Caki2 (cell line): Measurements from ENCODE around the gene PRR33. TPM values are rescaled to one million over a fixed set of nuclear protein-coding genes. Genes with fewer than 3 reads are reported as not detected.

Experiments
- DNase-seq: peaks from one replicate; pipeline ENCODE4 v3.0.0-alpha.2; 2015; ENCODE audit warnings: low read depth
- in situ Hi-C: cut with HindIII; loops from 2 replicates; pipeline ENCODE4 v1.10.0; 2016; ENCODE audit warnings: low sequenced_read_pairs, low pct_unique_long_range_greater_than_20kb, mixed read lengths
- total RNA-seq: library from RNA; depleted of rRNA; stranded (reverse); fragments of >200 nt; shearing (Covaris generic); gene quantifications from 2 replicates; pipeline ENCODE4 v1.2.3, GENCODE V29; 2014; ENCODE audit warnings: low replicate concordance; rRNA removed

PRR33 gene
- total RNA-seq, 1 experiment from 2014 or later = not detected

- DNase-seq = no peak
- in situ Hi-C loops = no loop called here
Observed at GRCh38 chr11:1845561-1846452, 45.9 kb downstream of the PRR33 start.

- in situ Hi-C loops = no loop called here
Observed at GRCh38 chr11:1845095-1845429, 46.6 kb downstream of the PRR33 start.

GRCh38 chr11:1844221-1845094 is 47.2 kb downstream of the PRR33 start:
- DNase-seq = peak; percentile 32
- in situ Hi-C loops = no loop called here

More at GRCh38 chr11:1845095-1845429, 46.6 kb downstream of the PRR33 start:
- DNase-seq = no peak

GRCh38 chr11:1843796-1844195 is 47.9 kb downstream of the PRR33 start:
- in situ Hi-C loops = no loop called here
- no peak for DNase-seq

- in situ Hi-C loops = no loop called here
- no peak for DNase-seq
Observed at GRCh38 chr11:1843098-1843473, 48.6 kb downstream of the PRR33 start.

GRCh38 chr11:1842149-1843097 is 49.3 kb downstream of the PRR33 start:
- DNase-seq = no peak
- in situ Hi-C loops = no loop called here

GRCh38 chr11:1841511-1842148 is 50.1 kb downstream of the PRR33 start:
- DNase-seq = no peak
- in situ Hi-C loops = no loop called here

- in situ Hi-C loops = no loop called here
- DNase-seq = no peak
Observed at GRCh38 chr11:1840780-1841480, 50.8 kb downstream of the PRR33 start.

GRCh38 chr11:1839924-1840779 is 51.5 kb downstream of the PRR33 start:
- in situ Hi-C loops = no loop called here
- DNase-seq = no peak

GRCh38 chr11:1839204-1839923 is 52.3 kb downstream of the PRR33 start:
- DNase-seq = no peak
- in situ Hi-C loops = no loop called here

- in situ Hi-C loops = no loop called here
- no peak for DNase-seq
Observed at GRCh38 chr11:1838426-1839144, 53.1 kb downstream of the PRR33 start, which contains the start of gene TNNI2. TNNI2 (plus strand) TSS chr11:1838981; CDS start chr11:1839697, 716 bp downstream.

Other genes with a start within 250 kb of the PRR33 start
- not detected in 2 replicates for gene KRTAP5-6, start 194.7 kb downstream of the PRR33 start, total RNA-seq
- 0.55 and 2.7 TPM in 2 replicates for gene IFITM10, start 141.3 kb downstream of the PRR33 start, total RNA-seq
- 1,431 and 1,654 TPM in 2 replicates for gene CTSD, start 128.0 kb downstream of the PRR33 start, total RNA-seq
- gene SYT8, start 56.9 kb downstream of the PRR33 start, total RNA-seq = not detected in 2 replicates
- not detected in 2 replicates for gene TNNI2, start 52.9 kb downstream of the PRR33 start, total RNA-seq
- gene LSP1, start 38.8 kb downstream of the PRR33 start, total RNA-seq = not detected in 2 replicates
- gene TNNT3, start 27.8 kb upstream of the PRR33 start, total RNA-seq = not detected in 2 replicates
- 156 and 211 TPM in 2 replicates for gene MRPL23, start 55.4 kb upstream of the PRR33 start, total RNA-seq
- gene H19, start 105.9 kb upstream of the PRR33 start, total RNA-seq = 5.6 and 9.3 TPM in 2 replicates
- gene IGF2, start 247.5 kb upstream of the PRR33 start, total RNA-seq = 2.3 and 5.6 TPM in 2 replicates